ENCODE data around the gene ATPAF2.

ATPAF2 gene

GRCh38 chr17:18037486-18037885 is 1.5 kb downstream of the ATPAF2 start:
- H3K4me3 ChIP-seq (ENCODE audit: low read length), result no peak overlapping the region
- H3K9ac ChIP-seq (ENCODE audit: low read length), result no peak overlapping the region
- no peaks in the 10 kb centered on the region for H3K36me3 ChIP-seq (ENCODE audit: control insufficient read depth, insufficient read depth, low read length)
- H3K4me1 ChIP-seq (ENCODE audit: control insufficient read depth, insufficient read depth, low read length), result peaks cover 16% of the 10 kb centered on the region
- no peaks in the 10 kb centered on the region for H3K9me3 ChIP-seq (ENCODE audit: control insufficient read depth, low read length)
- no peaks in the 10 kb centered on the region for H3K27me3 ChIP-seq (ENCODE audit: control insufficient read depth, insufficient read depth, low read length)

- peaks cover 13% of the 10 kb centered on the region for H3K4me1 ChIP-seq (ENCODE audit: control insufficient read depth, insufficient read depth, low read length)
- H3K9ac ChIP-seq (ENCODE audit: low read length), result no peak overlapping the region
- no peaks in the 10 kb centered on the region for H3K27me3 ChIP-seq (ENCODE audit: control insufficient read depth, insufficient read depth, low read length)
- H3K36me3 ChIP-seq (ENCODE audit: control insufficient read depth, insufficient read depth, low read length), result no peaks in the 10 kb centered on the region
- H3K9me3 ChIP-seq (ENCODE audit: control insufficient read depth, low read length), result no peaks in the 10 kb centered on the region
- H3K4me3 ChIP-seq (ENCODE audit: low read length), result no peak overlapping the region
Measured at GRCh38 chr17:18035704-18036103, 3.3 kb downstream of the ATPAF2 start.

- Histone ChIP-seq H3K4me3 (ENCODE audit: low read length) (no peak overlapping the region), H3K36me3 (ENCODE audit: control insufficient read depth, insufficient read depth, low read length) (no peaks in the 10 kb centered on the region), H3K27me3 (ENCODE audit: control insufficient read depth, insufficient read depth, low read length) (no peaks in the 10 kb centered on the region), H3K9me3 (ENCODE audit: control insufficient read depth, low read length) (no peaks in the 10 kb centered on the region), H3K4me1 (ENCODE audit: control insufficient read depth, insufficient read depth, low read length) (peaks cover 4% of the 10 kb centered on the region), H3K9ac (ENCODE audit: low read length) (no peak overlapping the region)
Measured at GRCh38 chr17:18033442-18034099, 5.4 kb downstream of the ATPAF2 start.

GRCh38 chr17:18031955-18032354 is 7.0 kb downstream of the ATPAF2 start:
- Histone ChIP-seq H3K9ac (ENCODE audit: low read length) (no peak overlapping the region), H3K4me3 (ENCODE audit: low read length) (no peak overlapping the region), H3K4me1 (ENCODE audit: control insufficient read depth, insufficient read depth, low read length) (no peaks in the 10 kb centered on the region)

GRCh38 chr17:18028952-18029540 is 9.9 kb downstream of the ATPAF2 start:
- no peaks in the 10 kb centered on the region for H3K4me1 ChIP-seq (ENCODE audit: control insufficient read depth, insufficient read depth, low read length)
- H3K36me3 ChIP-seq (ENCODE audit: control insufficient read depth, insufficient read depth, low read length), result no peaks in the 10 kb centered on the region
- H3K9ac ChIP-seq (ENCODE audit: low read length), result no peak overlapping the region
- no peaks in the 10 kb centered on the region for H3K9me3 ChIP-seq (ENCODE audit: control insufficient read depth, low read length)
- no peaks in the 10 kb centered on the region for H3K27me3 ChIP-seq (ENCODE audit: control insufficient read depth, insufficient read depth, low read length)
- no peak overlapping the region for H3K4me3 ChIP-seq (ENCODE audit: low read length)

More at GRCh38 chr17:18031955-18032354, 7.0 kb downstream of the ATPAF2 start:
- H3K36me3 ChIP-seq (ENCODE audit: control insufficient read depth, insufficient read depth, low read length), result no peaks in the 10 kb centered on the region
- H3K9me3 ChIP-seq (ENCODE audit: control insufficient read depth, low read length), result no peaks in the 10 kb centered on the region
- H3K27me3 ChIP-seq (ENCODE audit: control insufficient read depth, insufficient read depth, low read length), result no peaks in the 10 kb centered on the region

GRCh38 chr17:18028114-18028951 is 10.6 kb downstream of the ATPAF2 start:
- Histone ChIP-seq H3K36me3 (ENCODE audit: control insufficient read depth, insufficient read depth, low read length) (no peaks in the 10 kb centered on the region), H3K4me3 (ENCODE audit: low read length) (no peak overlapping the region), H3K27me3 (ENCODE audit: control insufficient read depth, insufficient read depth, low read length) (no peaks in the 10 kb centered on the region), H3K9ac (ENCODE audit: low read length) (no peak overlapping the region), H3K4me1 (ENCODE audit: control insufficient read depth, insufficient read depth, low read length) (no peaks in the 10 kb centered on the region), H3K9me3 (ENCODE audit: control insufficient read depth, low read length) (no peaks in the 10 kb centered on the region)

- H3K9ac ChIP-seq (ENCODE audit: low read length), result no peak overlapping the region
- no peaks in the 10 kb centered on the region for H3K36me3 ChIP-seq (ENCODE audit: control insufficient read depth, insufficient read depth, low read length)
- no peaks in the 10 kb centered on the region for H3K4me1 ChIP-seq (ENCODE audit: control insufficient read depth, insufficient read depth, low read length)
- H3K9me3 ChIP-seq (ENCODE audit: control insufficient read depth, low read length), result no peaks in the 10 kb centered on the region
- H3K4me3 ChIP-seq (ENCODE audit: low read length), result no peak overlapping the region
- H3K27me3 ChIP-seq (ENCODE audit: control insufficient read depth, insufficient read depth, low read length), result no peaks in the 10 kb centered on the region
Measured at GRCh38 chr17:18027280-18027679, 11.7 kb downstream of the ATPAF2 start.

- Histone ChIP-seq H3K4me3 (ENCODE audit: low read length) (no peak overlapping the region), H3K9me3 (ENCODE audit: control insufficient read depth, low read length) (no peaks in the 10 kb centered on the region), H3K4me1 (ENCODE audit: control insufficient read depth, insufficient read depth, low read length) (no peaks in the 10 kb centered on the region), H3K36me3 (ENCODE audit: control insufficient read depth, insufficient read depth, low read length) (no peaks in the 10 kb centered on the region), H3K27me3 (ENCODE audit: control insufficient read depth, insufficient read depth, low read length) (no peaks in the 10 kb centered on the region), H3K9ac (ENCODE audit: low read length) (no peak overlapping the region)
Measured at GRCh38 chr17:18025945-18026776, 12.8 kb downstream of the ATPAF2 start.

- Histone ChIP-seq H3K9ac (ENCODE audit: low read length) (no peak overlapping the region), H3K27me3 (ENCODE audit: control insufficient read depth, insufficient read depth, low read length) (no peaks in the 10 kb centered on the region), H3K4me3 (ENCODE audit: low read length) (no peak overlapping the region), H3K9me3 (ENCODE audit: control insufficient read depth, low read length) (no peaks in the 10 kb centered on the region), H3K4me1 (ENCODE audit: control insufficient read depth, insufficient read depth, low read length) (no peaks in the 10 kb centered on the region), H3K36me3 (ENCODE audit: control insufficient read depth, insufficient read depth, low read length) (no peaks in the 10 kb centered on the region)
Measured at GRCh38 chr17:18025241-18025944, 13.6 kb downstream of the ATPAF2 start.

- H3K27me3 ChIP-seq (ENCODE audit: control insufficient read depth, insufficient read depth, low read length), result no peaks in the 10 kb centered on the region
- H3K4me3 ChIP-seq (ENCODE audit: low read length), result no peak overlapping the region
- H3K9me3 ChIP-seq (ENCODE audit: control insufficient read depth, low read length), result no peaks in the 10 kb centered on the region
- H3K36me3 ChIP-seq (ENCODE audit: control insufficient read depth, insufficient read depth, low read length), result no peaks in the 10 kb centered on the region
- peaks cover 15% of the 10 kb centered on the region for H3K4me1 ChIP-seq (ENCODE audit: control insufficient read depth, insufficient read depth, low read length)
- H3K9ac ChIP-seq (ENCODE audit: low read length), result no peak overlapping the region
Measured at GRCh38 chr17:18021372-18021771, 17.6 kb downstream of the ATPAF2 start.

GRCh38 chr17:18020971-18021370 is 18.0 kb downstream of the ATPAF2 start:
- Histone ChIP-seq H3K4me1 (ENCODE audit: control insufficient read depth, insufficient read depth, low read length) (peaks cover 15% of the 10 kb centered on the region), H3K9me3 (ENCODE audit: control insufficient read depth, low read length) (no peaks in the 10 kb centered on the region), H3K36me3 (ENCODE audit: control insufficient read depth, insufficient read depth, low read length) (no peaks in the 10 kb centered on the region), H3K9ac (ENCODE audit: low read length) (no peak overlapping the region), H3K27me3 (ENCODE audit: control insufficient read depth, insufficient read depth, low read length) (no peaks in the 10 kb centered on the region), H3K4me3 (ENCODE audit: low read length) (no peak overlapping the region)
